Head of caudate nucleus (tissue), 42 donors: ENCODE data around the gene MCTS1.
"Not testable (repeated sequence)": the region's sequence is repeated elsewhere in the genome, so short reads cannot be mapped to it uniquely, and the experiment has no call there.

ENCODE experiments used
- DNase-seq, 42 donors: peaks; one replicate each; pipeline versions ENCODE4 v3.0.0 to v3.0.0-alpha.2; 2020 to 2021; ENCODE audit warnings: mixed read lengths in 7 of 42
- intact Hi-C: fragments of 100-400 bp; cut with DNase I; formaldehyde crosslinking; loops from one replicate; pipeline ENCODE4 v1.15.0; 2022

The MCTS1 gene

DNA sequence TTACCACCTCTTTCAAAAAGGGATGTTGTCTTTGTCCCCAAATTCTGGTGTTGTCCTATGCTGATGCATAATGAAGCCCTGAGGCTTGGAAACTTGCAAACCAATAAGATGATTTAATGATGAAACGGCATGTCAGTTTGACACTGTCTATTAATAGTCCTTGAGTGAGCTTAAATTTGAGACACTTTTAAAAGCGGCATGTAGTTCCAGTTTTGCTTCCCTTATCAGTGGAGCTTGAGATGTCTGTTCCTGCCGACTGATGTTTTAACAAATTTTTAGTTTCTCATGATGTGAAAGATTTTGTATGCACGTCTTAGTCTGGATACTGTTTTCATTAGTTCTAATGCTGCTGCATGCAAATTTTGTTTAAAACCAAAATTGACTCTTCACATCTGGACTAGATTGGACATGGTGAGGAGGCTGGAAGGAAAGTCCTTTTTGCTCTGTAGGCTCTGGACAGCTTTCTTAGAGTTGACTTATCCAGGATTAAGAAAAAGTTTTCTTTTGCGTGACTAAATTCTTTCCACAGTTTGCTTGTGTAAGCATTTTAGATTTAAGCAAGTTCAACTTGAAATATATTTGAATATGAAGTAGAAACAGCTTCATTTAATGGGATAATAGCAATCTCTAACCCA, 14.2 kb downstream of the MCTS1 start:
- no peak for DNase-seq

DNA sequence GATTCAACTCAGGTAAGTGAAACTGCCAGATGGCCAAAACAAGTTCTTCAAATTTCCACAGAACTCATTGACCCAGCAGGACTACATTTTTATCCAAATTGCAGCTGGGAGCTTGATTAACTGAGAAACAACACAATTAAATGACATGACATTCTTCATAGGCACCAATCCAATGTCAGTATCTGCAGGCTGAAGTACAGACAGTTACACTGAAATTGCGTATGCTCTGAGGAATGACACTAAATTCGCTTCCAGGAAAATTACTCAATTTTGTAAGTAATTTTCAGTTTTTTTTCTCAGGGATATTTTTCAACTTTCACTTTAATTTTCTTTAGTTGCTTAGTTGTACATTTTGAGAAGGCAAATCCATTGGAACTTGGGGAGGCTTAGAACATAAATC, 21.5 kb downstream of the MCTS1 start:
- DNase-seq = no peak
- intact Hi-C loops = no loop called here

More for the DNA sequence above, 14.2 kb downstream of the MCTS1 start:
- intact Hi-C loops = no loop called here

DNA sequence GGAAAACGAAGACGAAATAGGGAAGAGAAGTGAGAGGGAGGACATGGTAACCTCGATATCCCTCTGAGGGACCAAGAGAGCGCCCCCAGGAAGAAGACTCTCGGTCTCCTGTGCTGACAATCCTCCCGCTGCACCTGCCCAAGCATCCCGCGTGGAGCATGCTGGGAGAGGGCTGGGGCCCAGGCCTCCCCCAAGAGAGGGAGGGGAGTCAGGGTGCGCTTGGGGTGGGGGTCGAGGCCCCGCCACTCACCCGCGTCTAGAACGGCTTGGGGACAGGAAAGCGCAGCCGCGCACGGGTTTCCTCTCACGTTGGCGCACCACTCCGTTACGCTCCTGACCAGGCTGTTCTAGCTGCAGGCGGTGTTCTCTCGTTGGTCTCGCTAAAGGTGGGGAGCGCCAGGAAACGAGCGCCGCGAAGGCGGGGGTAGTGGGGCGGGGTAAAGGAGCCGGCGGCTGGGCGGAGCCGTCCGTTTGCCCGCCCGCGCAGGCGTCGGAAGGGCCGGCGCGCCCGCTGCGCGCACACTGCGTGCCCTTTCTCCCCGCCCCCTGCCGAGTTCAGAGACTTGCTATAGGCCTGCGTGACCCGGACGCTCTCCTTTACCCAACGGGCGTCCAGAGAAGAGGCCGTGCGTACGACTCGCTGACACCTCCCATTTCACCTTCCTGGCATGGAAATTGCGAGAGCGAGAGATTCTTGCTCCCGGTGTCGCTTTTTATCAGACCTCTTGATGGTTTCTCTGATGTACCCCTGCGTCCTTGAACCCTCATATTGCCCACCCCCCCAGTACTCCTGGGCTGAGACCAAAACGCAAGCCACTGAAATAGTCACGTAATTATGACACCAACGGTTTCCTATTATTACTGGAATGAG, 26.0 kb downstream of the MCTS1 start, which contains the start of gene C1GALT1C1:
Gene C1GALT1C1 (minus strand): TSS at position 388 of the 871 bp plus-strand sequence. CDS start 2,888 bp downstream, outside the sequence.
- intact Hi-C loops = no loop called here
- peak; percentile 77 to 95 (median 89) for DNase-seq

DNA sequence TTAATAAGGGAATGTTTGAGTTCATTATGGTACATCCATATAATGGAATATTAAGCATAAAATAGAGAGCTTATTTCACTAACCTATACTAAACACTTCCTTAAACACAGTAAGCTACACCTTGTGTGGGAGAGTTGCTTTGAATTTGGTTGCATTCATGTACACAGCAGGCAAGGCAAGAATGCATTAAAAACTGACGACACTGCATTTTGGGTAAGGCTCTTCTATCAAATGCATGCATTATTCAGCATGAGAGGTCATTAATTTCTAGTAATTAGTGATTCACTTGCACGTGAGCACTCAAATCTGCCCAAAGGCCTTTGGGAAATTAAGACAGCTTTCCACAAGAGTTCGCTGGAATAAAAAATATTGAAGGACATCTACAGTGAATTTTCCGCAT, 34.7 kb downstream of the MCTS1 start:
- intact Hi-C loops = no loop called here
- DNase-seq = no peak

DNA sequence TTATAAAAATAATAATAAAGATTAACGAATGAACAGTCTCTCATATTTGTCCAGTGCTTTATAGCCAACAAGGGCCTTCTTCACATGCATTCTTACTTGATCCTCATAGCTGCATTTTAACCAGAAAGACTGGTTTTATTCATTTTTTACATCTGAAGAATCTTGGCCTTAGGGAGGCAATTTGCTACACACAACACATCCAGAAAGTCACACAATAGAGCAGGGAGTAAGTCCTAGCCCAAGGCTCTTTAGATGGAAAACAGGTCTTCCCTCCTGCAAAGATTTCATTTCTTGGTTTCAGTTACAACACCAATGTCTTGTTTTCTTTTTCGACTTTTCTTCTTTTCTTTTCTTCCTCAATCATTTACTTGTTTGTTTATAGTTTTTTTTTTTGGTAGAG, 39.0 kb downstream of the MCTS1 start:
- no peak for DNase-seq
- intact Hi-C loops = no loop called here

DNA sequence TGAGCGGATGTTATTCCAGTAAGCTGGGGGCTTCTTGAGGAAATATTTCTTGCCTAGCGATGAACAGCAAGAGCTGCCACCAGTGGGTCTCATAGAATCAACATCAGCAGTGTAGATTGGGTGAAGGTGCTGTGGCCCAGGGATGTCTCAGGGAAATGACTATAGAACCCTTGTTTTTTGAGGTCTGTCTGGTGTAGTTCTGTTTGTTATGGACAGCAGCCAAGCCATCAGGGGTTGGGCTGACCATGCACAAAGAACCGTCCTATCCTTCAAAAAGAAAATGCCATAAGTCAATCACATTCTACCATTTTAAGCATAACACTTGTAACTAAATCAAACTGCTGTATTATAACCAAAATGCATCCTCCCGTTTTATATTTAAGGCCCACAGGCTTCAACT, 43.2 kb downstream of the MCTS1 start:
- DNase-seq = no peak
- intact Hi-C loops = no loop called here

DNA sequence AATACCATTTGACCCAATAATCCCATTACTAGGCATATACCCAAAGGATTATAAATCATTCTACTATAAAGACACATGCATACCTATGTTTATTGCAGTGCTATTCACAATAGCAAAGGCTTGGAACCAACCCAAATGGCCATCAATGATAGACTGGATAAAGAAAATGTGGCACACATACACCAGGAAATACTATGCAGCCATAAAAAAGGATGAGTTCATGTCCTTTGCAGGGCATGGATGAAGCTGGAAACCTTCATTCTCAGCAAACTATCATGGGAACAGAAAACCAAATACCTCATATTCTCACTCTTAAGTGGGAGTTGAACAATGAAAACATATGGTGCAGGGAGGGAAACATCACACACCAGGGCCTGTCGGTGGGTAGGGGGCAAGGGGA, 48.4 kb downstream of the MCTS1 start:
- intact Hi-C loops, DNase-seq: not testable (repeated sequence)

DNA sequence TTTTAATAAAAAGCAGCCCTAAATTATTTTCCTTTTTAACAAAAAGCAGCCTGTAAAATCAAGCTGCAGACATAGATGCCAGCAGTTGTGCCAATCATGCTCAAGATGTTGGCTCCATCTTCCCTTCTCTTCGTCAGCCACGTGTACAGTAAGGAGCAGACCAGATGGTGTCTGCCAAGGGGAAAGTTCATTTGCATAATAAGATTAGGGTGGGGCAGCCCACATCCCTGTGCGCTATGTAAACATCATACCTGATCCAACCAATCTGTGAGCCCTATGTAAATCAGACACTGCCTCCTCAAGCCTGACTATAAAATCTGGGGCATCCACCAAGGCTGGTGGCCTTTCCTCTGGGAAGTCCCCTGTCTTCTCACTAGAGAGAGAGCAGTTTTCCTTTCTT, 49.1 kb downstream of the MCTS1 start:
- intact Hi-C loops = no loop called here

DNA sequence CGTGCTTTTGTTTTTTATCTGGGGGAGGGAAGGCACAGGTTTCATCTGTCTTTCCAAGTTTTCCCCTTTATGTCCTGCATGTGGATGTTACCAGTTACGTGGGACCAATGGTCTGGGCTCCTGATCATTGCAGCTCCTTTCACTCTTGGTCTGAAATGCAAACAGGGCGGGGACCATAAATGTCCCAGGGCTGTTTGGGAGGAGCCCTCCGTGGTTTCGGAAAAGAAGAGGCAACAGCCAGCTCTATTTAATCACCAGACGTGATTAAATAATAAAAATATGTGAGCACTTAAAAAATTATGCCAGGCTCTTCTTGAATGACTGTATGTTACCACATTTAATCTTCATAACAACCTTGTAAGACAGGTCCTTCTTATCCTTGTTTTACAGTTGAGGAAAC, 56.7 kb downstream of the MCTS1 start:
- DNase-seq = no peak
- intact Hi-C loops = no loop called here

More for the DNA sequence above, 49.1 kb downstream of the MCTS1 start:
- no peak for DNase-seq
